Ectodermal cell (in vitro differentiated cells): ENCODE data around the gene IKZF1.

Experiments
- H3K27ac ChIP-seq: 2 replicates; pipeline ENCODE4 v1.7.0; 2013; ENCODE audit warnings: mild to moderate bottlenecking, low read depth, low read length; ENCODE audit not compliant: insufficient read depth, poor library complexity, severe bottlenecking
- H3K27me3 ChIP-seq: 2 replicates; pipeline ENCODE4 v1.7.0; 2013; ENCODE audit warnings: mild to moderate bottlenecking, low read length; ENCODE audit not compliant: insufficient read depth, control insufficient read depth, poor library complexity, severe bottlenecking
- H3K36me3 ChIP-seq: one replicate; pipeline ENCODE4 v1.7.0; 2013; ENCODE audit warnings: low read length; ENCODE audit not compliant: control insufficient read depth, insufficient read depth
- H3K4me1 ChIP-seq: one replicate; pipeline ENCODE4 v1.7.0; 2013; ENCODE audit warnings: low read length; ENCODE audit not compliant: control insufficient read depth, insufficient read depth
- H3K4me3 ChIP-seq: 2 replicates; pipeline ENCODE4 v1.7.0; 2013; ENCODE audit warnings: low read depth, low read length, control low read depth; ENCODE audit not compliant: insufficient read depth
- H3K9me3 ChIP-seq: 2 replicates; pipeline ENCODE4 v1.7.0; 2013; ENCODE audit warnings: mild to moderate bottlenecking, low read length, moderate library complexity; ENCODE audit not compliant: control insufficient read depth
- WGBS, 2 experiments: methylation state at CpG; one replicate each; pipeline ENCODE4 v1.1.7; 2013; ENCODE audit warnings: missing lambda C conversion rate in 2 of 2; 5-methylcytosine and 5-hydroxymethylcytosine counted together

Gene IKZF1

DNA sequence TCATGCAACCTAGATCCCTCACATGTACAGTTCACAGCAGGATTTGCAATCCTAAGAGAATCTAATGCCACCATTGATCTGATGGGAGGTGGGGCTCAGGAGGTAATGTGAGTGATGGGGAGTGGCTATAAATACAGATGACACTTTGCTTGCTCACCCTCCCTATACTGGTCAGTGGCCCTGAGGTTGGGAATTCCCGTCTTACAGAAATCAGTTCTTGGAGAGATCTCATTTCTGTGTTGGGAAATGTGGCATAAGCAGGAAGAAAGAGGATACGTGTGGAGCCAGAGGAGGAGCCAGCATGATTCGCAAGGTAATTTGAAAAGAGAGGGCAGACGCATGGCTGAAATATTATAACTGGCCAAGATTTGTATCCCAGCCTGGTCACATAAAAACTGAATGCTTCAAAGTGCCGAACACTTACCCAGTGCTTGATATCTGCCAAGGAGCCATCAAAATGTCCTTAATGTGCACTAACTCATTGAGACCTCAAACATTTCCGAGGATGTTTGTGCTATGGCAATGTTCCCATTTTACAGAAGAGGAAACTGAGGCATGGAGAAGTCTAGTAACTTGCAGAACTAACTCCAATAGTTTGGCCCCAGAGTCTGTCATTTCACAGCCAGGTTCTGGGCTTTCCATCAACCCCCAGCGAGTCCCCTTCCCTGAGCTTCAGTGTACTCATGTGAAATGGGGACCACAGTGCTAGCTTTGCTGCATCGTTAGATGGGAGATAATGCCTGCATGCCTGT, 5.5 kb upstream of the IKZF1 start:
- Histone ChIP-seq H3K4me1 (no peaks in the 10 kb centered on the region), H3K36me3 (no peaks in the 10 kb centered on the region), H3K9me3 (no peaks in the 10 kb centered on the region), H3K27ac (no peak overlapping the region), H3K4me3 (no peak overlapping the region), H3K27me3 (peaks cover 25% of the 10 kb centered on the region)
- 94 to 96% methylated on average over 8 of the region's 8 CpGs for WGBS, 2 experiments

DNA sequence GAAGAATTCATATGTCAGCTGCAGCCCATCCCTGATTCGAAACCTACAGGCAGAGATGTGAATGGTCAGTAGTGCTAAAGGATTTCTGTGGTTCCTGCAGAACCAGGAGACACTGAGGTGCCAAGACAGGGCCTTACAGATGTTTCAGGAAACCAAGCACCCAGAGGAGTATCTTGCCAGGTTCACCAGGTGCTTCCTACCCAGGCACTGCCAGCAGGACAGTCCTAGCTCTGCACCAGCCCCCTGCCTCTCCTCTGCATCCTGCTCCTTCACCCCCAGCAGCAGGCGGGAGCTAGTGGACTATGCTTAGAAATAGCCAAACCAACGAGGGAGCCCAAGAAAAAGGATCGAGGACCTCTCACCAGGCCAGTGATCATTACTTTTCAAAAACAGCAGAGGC, 4.2 kb upstream of the IKZF1 start:
- H3K27ac ChIP-seq, result no peak overlapping the region
- no peaks in the 10 kb centered on the region for H3K4me1 ChIP-seq
- no peaks in the 10 kb centered on the region for H3K9me3 ChIP-seq
- peaks cover 39% of the 10 kb centered on the region for H3K27me3 ChIP-seq
- no peaks in the 10 kb centered on the region for H3K36me3 ChIP-seq
- no peak overlapping the region for H3K4me3 ChIP-seq
- WGBS, 2 experiments, result 72 to 85% methylated on average over 4 of the region's 4 CpGs

DNA sequence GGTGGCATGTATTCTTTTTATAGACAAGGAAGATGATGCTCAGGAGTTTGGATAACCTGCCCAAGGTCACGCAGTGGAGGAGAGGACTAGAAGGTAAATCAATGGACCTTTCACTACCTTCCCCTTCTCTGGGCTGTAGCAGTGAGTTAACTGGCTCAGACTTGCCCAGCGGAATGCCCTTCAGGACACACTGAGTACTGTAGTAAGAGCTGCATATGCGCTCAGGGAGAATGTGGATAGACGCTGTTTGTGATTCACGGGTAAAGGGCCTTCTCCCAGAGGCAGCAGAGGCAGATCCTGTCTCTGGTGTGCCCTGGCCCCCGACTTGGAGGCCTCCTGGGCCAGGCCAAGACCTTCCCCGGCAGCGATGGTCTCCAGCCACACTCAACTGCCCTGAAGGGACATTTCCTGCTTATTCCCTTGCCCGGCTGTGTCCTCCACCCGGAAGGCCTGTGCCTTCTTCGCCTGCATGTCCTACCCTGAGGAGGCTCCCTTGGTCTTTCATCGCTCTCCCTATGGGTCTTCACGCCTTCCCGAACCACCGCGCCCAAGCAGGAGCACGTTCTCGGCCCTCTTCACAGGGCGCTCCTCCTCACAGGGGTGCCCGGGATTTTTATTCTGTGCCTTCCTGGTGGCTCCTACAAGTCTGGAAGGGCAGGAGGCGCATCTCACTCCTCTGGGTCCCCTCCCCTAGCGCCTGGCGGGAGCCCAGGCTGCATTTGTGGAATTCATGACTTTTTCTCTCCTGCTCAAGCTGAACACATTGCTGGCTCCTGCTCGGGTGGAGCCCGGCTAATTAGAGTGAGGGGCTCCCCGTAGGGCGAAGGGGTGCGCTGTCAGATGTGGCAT, 1.8 kb upstream of the IKZF1 start:
- 89% methylated on average over 28 of the region's 28 CpGs for WGBS, 2 experiments
- Histone ChIP-seq H3K36me3 (no peaks in the 10 kb centered on the region), H3K4me3 (no peak overlapping the region), H3K4me1 (no peaks in the 10 kb centered on the region), H3K27me3 (peaks cover 62% of the 10 kb centered on the region), H3K27ac (no peak overlapping the region), H3K9me3 (no peaks in the 10 kb centered on the region)

DNA sequence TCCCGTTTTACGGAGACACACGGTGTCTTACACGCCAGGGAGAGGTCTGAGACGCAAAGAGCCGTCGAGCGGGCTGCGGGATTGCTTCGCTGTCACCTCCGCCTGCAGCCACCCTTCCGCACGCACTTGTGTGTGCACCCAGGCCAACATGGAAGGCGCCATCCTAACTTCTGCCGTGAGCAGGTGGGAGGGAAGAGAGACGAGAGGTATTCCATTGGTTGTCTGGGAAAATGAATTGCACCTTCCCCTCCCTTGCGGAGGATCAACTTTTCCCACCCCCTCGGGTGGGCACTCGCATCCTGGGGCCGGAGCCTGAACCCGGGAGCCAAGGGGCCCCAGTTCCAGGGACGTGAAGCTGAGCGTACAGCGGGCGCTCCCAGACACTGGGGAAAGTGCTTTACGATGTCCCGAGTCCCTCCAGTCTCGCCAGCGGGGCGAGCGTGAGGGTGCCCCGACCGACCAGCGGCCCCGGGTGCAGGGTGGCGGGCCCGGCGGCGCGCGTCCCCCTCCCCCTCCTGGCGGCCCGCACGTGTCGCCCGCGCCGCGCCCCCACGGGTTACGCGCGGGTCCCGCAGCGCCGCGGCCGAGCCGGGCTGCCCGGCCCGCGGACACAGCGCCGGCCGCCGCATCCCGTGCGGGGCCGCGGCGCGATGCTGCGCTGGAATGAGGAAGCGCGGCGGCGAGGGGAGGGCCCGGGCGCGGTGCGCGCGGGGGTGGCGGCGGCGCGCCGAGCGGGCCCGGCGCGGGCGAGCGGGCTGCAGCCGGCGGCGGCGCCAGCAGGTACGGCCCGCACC, 984 bp upstream of the IKZF1 start:
- peak overlapping the region; percentile 51 for H3K4me3 ChIP-seq
- H3K36me3 ChIP-seq, result no peaks in the 10 kb centered on the region
- peaks cover 62% of the 10 kb centered on the region for H3K27me3 ChIP-seq
- no peaks in the 10 kb centered on the region for H3K4me1 ChIP-seq
- WGBS, 2 experiments, result 9 to 10% methylated on average over 100 of the region's 100 CpGs
- H3K27ac ChIP-seq, result no peak overlapping the region
- H3K9me3 ChIP-seq, result no peaks in the 10 kb centered on the region

DNA sequence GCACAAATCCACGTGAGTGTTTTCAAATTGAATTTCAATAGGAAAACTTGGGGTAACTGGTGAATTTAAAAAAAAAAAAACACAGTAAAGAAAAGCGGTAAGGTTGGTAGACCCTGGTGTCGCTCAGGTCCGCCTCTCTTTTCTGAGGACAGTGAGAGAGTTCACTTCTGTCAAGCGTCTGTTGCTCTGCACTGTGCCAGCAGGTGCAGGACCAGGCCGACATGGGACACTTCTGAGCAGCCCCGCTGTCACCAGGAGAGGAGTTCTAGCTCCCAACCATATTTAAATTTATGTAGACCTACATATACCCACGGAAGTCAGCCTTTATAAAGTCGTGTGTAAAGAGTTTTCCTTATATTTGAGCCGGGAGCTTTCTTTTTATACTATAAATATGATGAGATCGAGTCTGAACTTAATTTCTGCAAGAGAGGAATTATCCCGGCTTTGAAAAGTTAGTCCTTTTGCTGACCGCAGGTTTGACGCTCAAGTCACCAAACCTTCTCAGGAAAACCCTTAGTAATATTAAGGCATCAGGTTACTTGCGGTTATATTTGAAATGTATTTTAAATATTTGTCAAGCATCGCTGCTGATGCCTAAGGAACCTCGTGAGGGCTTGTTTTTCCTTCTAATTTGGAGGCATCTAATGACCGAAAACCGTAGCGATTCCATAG, 531 bp downstream of the IKZF1 start:
- peak overlapping the region; percentile 51 for H3K4me3 ChIP-seq
- 32 to 38% methylated on average over 16 to 20 of the region's 20 CpGs for WGBS, 2 experiments
- no peaks in the 10 kb centered on the region for H3K4me1 ChIP-seq
- peaks cover 62% of the 10 kb centered on the region for H3K27me3 ChIP-seq
- no peaks in the 10 kb centered on the region for H3K9me3 ChIP-seq
- H3K27ac ChIP-seq, result no peak overlapping the region
- H3K36me3 ChIP-seq, result no peaks in the 10 kb centered on the region

DNA sequence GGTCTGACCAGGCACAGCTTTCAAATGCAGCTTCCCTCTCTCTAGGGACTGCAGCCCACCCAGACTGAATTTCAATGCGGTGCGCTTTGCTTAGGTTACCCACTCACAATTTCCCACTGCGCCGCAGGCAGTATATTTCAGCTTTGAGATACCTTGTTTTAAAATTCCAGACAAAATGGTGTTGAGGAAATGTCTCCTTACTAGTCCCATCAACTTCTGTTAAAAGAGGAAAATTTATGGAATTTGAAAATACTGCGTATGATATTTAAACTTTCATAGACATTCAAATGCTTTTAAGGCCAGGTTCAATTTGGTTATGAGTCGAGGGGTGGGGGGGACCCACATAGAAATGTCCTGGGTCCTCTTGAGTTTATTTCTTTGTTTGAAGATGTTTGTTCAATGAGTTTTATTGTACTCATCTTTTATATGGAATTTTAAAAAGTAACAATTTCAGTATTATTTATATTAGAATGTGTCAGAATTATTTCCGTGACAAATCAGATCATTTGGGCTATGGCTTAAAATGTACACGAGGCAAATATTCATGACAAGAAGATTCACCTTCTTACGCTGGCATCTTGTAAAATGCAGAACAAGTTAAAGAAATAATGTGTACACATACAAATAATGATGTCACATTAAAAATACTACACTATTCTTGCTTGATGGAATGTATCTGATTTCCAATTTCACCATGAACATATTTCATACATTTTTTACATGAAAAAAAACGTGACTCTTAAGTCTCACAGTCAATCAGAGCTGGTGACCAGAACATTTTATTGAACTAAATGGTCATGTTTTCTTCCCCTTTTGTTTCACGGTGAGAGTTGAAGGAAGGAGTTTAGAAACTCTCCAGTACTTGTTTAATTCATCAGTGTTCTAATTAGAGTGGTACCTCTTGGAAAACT, 1.3 kb downstream of the IKZF1 start:
- H3K27me3 ChIP-seq, result peaks cover 62% of the 10 kb centered on the region
- no peak overlapping the region for H3K4me3 ChIP-seq

DNA sequence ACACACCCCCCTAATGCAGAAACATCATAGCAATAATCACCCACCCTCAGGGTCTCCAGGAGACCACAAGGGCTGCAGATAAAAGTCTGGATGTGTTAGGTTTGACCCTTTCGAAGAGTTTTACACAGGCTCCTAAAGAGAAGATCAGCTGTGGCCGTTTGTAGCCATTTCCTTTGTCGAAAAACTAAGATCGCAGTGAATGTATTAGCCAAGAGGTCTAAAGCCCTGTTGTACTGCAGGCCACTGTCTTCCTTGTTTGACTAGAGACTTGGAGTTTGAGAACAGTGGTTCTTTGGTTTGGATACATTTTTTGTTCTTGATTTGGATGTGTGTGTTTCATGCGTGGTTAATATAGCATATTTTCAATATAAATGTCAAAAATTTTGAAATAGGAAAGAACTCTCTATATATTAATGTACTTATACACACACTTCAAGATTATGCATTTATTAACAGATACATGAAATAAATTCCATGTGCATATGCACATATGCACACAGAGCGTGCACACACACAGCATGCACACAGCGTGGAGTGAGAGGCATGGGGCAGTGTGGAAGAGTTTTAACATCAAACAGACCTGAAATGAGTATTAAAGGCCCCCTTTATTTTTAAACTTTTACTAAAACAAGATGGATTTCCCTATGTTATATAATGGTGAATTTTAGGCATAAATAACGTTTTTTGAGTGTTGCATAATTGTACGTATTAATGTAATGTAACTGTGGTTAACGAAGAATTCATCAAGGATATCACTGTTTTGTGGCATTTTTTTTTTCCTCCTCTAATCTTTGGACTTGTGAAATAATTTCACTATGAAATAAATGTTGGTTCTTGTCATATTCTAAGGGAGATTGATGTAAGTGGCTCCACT, 2.2 kb downstream of the IKZF1 start:
- 90% methylated on average over 9 of the region's 10 CpGs for WGBS, 2 experiments
- no peak overlapping the region for H3K4me3 ChIP-seq
- no peaks in the 10 kb centered on the region for H3K36me3 ChIP-seq
- H3K27ac ChIP-seq, result no peak overlapping the region
- no peaks in the 10 kb centered on the region for H3K9me3 ChIP-seq
- no peaks in the 10 kb centered on the region for H3K4me1 ChIP-seq
- peaks cover 57% of the 10 kb centered on the region for H3K27me3 ChIP-seq

More for the DNA sequence above, 1.3 kb downstream of the IKZF1 start:
- 77 to 88% methylated on average over 7 to 11 of the region's 11 CpGs for whole genome bisulfite sequencing, 2 experiments
- H3K9me3 ChIP-seq, result no peaks in the 10 kb centered on the region
- no peaks in the 10 kb centered on the region for H3K4me1 ChIP-seq
- H3K36me3 ChIP-seq, result no peaks in the 10 kb centered on the region
- H3K27ac ChIP-seq, result no peak overlapping the region

DNA sequence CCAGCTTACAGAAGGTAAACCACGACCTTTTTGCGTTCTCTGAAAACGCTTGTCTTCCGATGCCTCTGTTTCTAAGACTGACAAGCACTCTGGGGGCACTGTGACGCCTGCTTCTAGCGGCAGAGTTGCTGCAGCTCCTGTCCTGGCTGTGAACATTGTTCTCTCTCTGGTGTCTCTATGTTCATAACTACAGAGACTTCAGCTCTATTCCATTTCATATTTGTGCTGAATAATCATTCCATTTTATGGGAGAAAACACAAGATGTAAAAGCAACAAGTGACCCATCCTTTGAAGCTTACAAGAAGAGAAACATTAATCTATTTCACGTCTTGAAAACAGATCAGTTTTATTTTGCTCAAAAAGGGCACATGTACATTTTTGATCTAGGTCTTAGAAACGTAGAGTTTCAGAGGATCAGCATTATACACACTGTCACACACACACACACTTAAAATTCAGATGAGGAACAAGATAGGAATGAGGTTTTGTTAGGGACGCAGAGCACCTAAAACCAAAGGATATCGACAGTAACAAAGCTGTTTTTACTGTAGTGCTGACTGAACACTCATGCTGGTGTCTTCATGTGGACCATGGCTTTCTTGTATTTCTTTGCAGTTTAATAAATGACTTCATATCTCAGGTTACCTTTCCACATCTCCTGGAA, 3.0 kb downstream of the IKZF1 start:
- peaks cover 2% of the 10 kb centered on the region for H3K4me1 ChIP-seq
- H3K4me3 ChIP-seq, result no peak overlapping the region
- peaks cover 49% of the 10 kb centered on the region for H3K27me3 ChIP-seq
- WGBS, 2 experiments, result 56 to 61% methylated on average over 10 of the region's 10 CpGs
- no peak overlapping the region for H3K27ac ChIP-seq
- no peaks in the 10 kb centered on the region for H3K36me3 ChIP-seq
- no peaks in the 10 kb centered on the region for H3K9me3 ChIP-seq
